Ectodermal cell (in vitro differentiated cells): ENCODE data around the gene PRPF19.

Source experiments
- H3K27ac ChIP-seq: 2 replicates; pipeline ENCODE4 v1.7.0; 2013; ENCODE audit warnings: mild to moderate bottlenecking, low read depth, low read length; ENCODE audit not compliant: insufficient read depth, poor library complexity, severe bottlenecking
- H3K27me3 ChIP-seq: 2 replicates; pipeline ENCODE4 v1.7.0; 2013; ENCODE audit warnings: mild to moderate bottlenecking, low read length; ENCODE audit not compliant: insufficient read depth, control insufficient read depth, poor library complexity, severe bottlenecking
- H3K36me3 ChIP-seq: one replicate; pipeline ENCODE4 v1.7.0; 2013; ENCODE audit warnings: low read length; ENCODE audit not compliant: control insufficient read depth, insufficient read depth
- H3K4me1 ChIP-seq: one replicate; pipeline ENCODE4 v1.7.0; 2013; ENCODE audit warnings: low read length; ENCODE audit not compliant: control insufficient read depth, insufficient read depth
- H3K4me3 ChIP-seq: 2 replicates; pipeline ENCODE4 v1.7.0; 2013; ENCODE audit warnings: low read depth, low read length, control low read depth; ENCODE audit not compliant: insufficient read depth
- H3K9me3 ChIP-seq: 2 replicates; pipeline ENCODE4 v1.7.0; 2013; ENCODE audit warnings: mild to moderate bottlenecking, low read length, moderate library complexity; ENCODE audit not compliant: control insufficient read depth
- WGBS, 2 experiments: methylation state at CpG; one replicate each; pipeline ENCODE4 v1.1.7; 2013; ENCODE audit warnings: missing lambda C conversion rate in 2 of 2; 5-methylcytosine and 5-hydroxymethylcytosine counted together

Gene PRPF19

GRCh38 chr11:60842668-60843600, 63.5 kb downstream of the PRPF19 start:
- Histone ChIP-seq H3K4me1 (peaks cover 11% of the 10 kb centered on the region), H3K36me3 (no peaks in the 10 kb centered on the region), H3K27me3 (no peaks in the 10 kb centered on the region), H3K27ac (no peak overlapping the region), H3K9me3 (no peaks in the 10 kb centered on the region), H3K4me3 (peak overlapping the region; percentile 98)
- WGBS, 2 experiments: 20 to 21% methylated on average over 23 of the region's 23 CpGs

GRCh38 chr11:60841797-60842667, 64.4 kb downstream of the PRPF19 start, which contains the start of gene CCDC86:
TSS of gene CCDC86 (plus strand) at chr11:60842113. CDS start at chr11:60842125, 12 bp downstream.
- Histone ChIP-seq H3K27ac (peak within 1 kb of the TSS; percentile 60), H3K27me3 (no peaks in the 10 kb centered on the region), H3K36me3 (no peaks in the 10 kb centered on the region), H3K9me3 (no peaks in the 10 kb centered on the region), H3K4me3 (peak within 1 kb of the TSS; percentile 98), H3K4me1 (peaks cover 11% of the 10 kb centered on the region)
- 1% methylated on average over 57 of the region's 57 CpGs for WGBS, 2 experiments
